HepG2 (cell line): ENCODE data around the gene CMIP. TPM values are rescaled to one million over a fixed set of nuclear protein-coding genes. Genes with fewer than 3 reads are reported as not detected.

ENCODE experiments used
- ATAC-seq: fragments of 200-7000 bp; cut with Tn5 transposase; 3 replicates; pipeline ENCODE4 v1.9.1; 2020; ENCODE audit warnings: mild to moderate bottlenecking, moderate library complexity
- BruUV-seq: library from RNA; stranded (reverse); fragments of 400-500 nt; replicated peaks from 2 replicates; lab custom pipeline; 2021; lab: Mats Ljungman, UMichigan
- CTCF ChIA-PET: fragments of 300-600 bp; formaldehyde crosslinking; extraction: SDS; loops from one replicate; lab custom pipeline; 2021; ENCODE audit warnings: low total read pairs, inconsistent platforms, low intra/inter-chr PET ratio; lab: Yijun Ruan, JAX
- POLR2A ChIA-PET: fragments of 350-600 bp; sonication (Branson Sonifier 250); formaldehyde crosslinking; loops from one replicate; lab custom pipeline; 2020; ENCODE audit warnings: antibody characterized with exemption, inconsistent platforms; lab: Yijun Ruan, JAX
- DNase-seq: peaks from one replicate; pipeline ENCODE4 v3.0.0-alpha.2; 2015; ENCODE audit warnings: low spot score
- FAIRE-seq: peaks from 3 replicates; lab custom pipeline; 2011; peaks lifted over from hg19 to GRCh38; lab: Jason Lieb, UNC
- H2AFZ ChIP-seq: one replicate; pipeline ENCODE4 v1.6.1; 2011; ENCODE audit warnings: low read length, inconsistent platforms
- H3K27ac ChIP-seq: fragments of 300-600 bp; 3 replicates; pipeline ENCODE4 v1.8.0; 2011; ENCODE audit warnings: mixed run types, mild to moderate bottlenecking, mixed read lengths, low read length, inconsistent platforms; ENCODE audit not compliant: insufficient read depth; ENCODE audit errors: extremely low read length
- H3K27me3 ChIP-seq, 2 experiments: fragments of 200-600 bp in 1 of 2; 2 replicates in 1 of 2; 3 replicates in 1 of 2; pipeline versions ENCODE4 v1.6.0 to v1.8.0; 2011; ENCODE audit warnings: low read length in 2 of 2, mild to moderate bottlenecking in 2 of 2, moderate library complexity in 2 of 2, inconsistent platforms in 1 of 2; ENCODE audit not compliant: insufficient read depth in 2 of 2, control insufficient read depth in 1 of 2
- H3K36me3 ChIP-seq, 2 experiments: fragments of 200-600 bp in 1 of 2; replicated peaks in 1 of 2; 2 replicates in 1 of 2; 3 replicates in 1 of 2; pipeline versions ENCODE4 v1.5.1 to v1.8.0; 2011; ENCODE audit warnings: low read length in 2 of 2, inconsistent platforms in 1 of 2; ENCODE audit not compliant: insufficient read depth in 2 of 2, control insufficient read depth in 1 of 2
- H3K4me1 ChIP-seq: 2 replicates; pipeline ENCODE4 v1.5.1; 2012; ENCODE audit warnings: low read length, inconsistent platforms; ENCODE audit not compliant: insufficient read depth
- H3K4me2 ChIP-seq: 2 replicates; pipeline ENCODE4 v1.6.0; 2011; ENCODE audit warnings: low read depth, low read length, inconsistent platforms
- H3K4me3 ChIP-seq, 3 experiments: fragments of 200-600 bp in 1 of 3; sonication (generic), shearing (Covaris generic) in 1 of 3; replicated peaks in 1 of 3; 2 replicates each; pipeline ENCODE4 v1.5.1; 2011 to 2016; ENCODE audit warnings: low read length in 3 of 3, inconsistent platforms in 2 of 3, low read depth in 2 of 3, mild to moderate bottlenecking in 2 of 3, control low read depth in 1 of 3, mixed read lengths in 1 of 3; ENCODE audit not compliant: insufficient read depth in 1 of 3
- H3K79me2 ChIP-seq: one replicate; pipeline ENCODE4 v1.6.1; 2011; ENCODE audit warnings: low read length, inconsistent platforms; ENCODE audit not compliant: insufficient read depth
- H3K9ac ChIP-seq: 2 replicates; pipeline ENCODE4 v1.6.0; 2011; ENCODE audit warnings: mild to moderate bottlenecking, low read depth, low read length, inconsistent platforms; ENCODE audit not compliant: insufficient read depth
- H3K9me3 ChIP-seq: 2 replicates; pipeline ENCODE4 v1.5.1; 2012; ENCODE audit warnings: mild to moderate bottlenecking, low read length
- H4K20me1 ChIP-seq: 2 replicates; pipeline ENCODE4 v1.6.0; 2011; ENCODE audit warnings: inconsistent platforms, mild to moderate bottlenecking, low read length, moderate library complexity; ENCODE audit not compliant: insufficient read depth
- KLF11 ChIP-seq: IDR thresholded peaks from 2 replicates; pipeline ENCODE4 v1.6.1; 2016; ENCODE audit warnings: missing compliant biosample characterization
- PHF21A ChIP-seq: sonication (generic); formaldehyde crosslinking; IDR thresholded peaks from 2 replicates; pipeline ENCODE4 v1.5.0; 2020; ENCODE audit warnings: mild to moderate bottlenecking, missing genetic modification reagents
- PRPF4 ChIP-seq: fragments of 200-400 bp; formaldehyde crosslinking; IDR thresholded peaks from 2 replicates; pipeline ENCODE4 v1.6.1; 2016; ENCODE audit warnings: low read length, low read depth; ENCODE audit not compliant: poor library complexity, severe bottlenecking
- SKI ChIP-seq: fragments of 450-650 bp; IDR thresholded peaks from one replicate; pipeline ENCODE4 v1.6.1; 2018; ENCODE audit warnings: mild to moderate bottlenecking; ENCODE audit not compliant: partially characterized antibody
- ZNF335 ChIP-seq: sonication (generic); formaldehyde crosslinking; IDR thresholded peaks from 2 replicates; pipeline ENCODE4 v1.4.0; 2020; ENCODE audit warnings: missing genetic modification reagents
- ZNF768 ChIP-seq: sonication (generic); formaldehyde crosslinking; IDR thresholded peaks from 2 replicates; pipeline ENCODE4 v1.4.0; 2020; ENCODE audit warnings: missing genetic modification reagents
- WGBS: methylation state at CpG from one replicate; pipeline ENCODE4 v1.1.6; 2017; ENCODE audit warnings: low lambda C conversion rate; 5-methylcytosine and 5-hydroxymethylcytosine counted together
- in situ Hi-C: cut with HindIII; loops from 2 replicates; pipeline ENCODE4 v1.10.0; 2017; ENCODE audit warnings: low pct_unique_long_range_greater_than_20kb; ENCODE audit not compliant: extremely low pct_ligation_motif_present
- intact Hi-C: fragments of 100-400 bp; cut with micrococcal nuclease; formaldehyde crosslinking; loops from one replicate; pipeline ENCODE4 v1.10.0; 2022; ENCODE audit not compliant: unreplicated experiment
- polyA plus RNA-seq, 8 experiments: library from polyadenylated mRNA; depleted of rRNA in 3 of 8; stranded (reverse) in 7 of 8; unstranded in 1 of 8; fragments of >200 nt; fragmentation: Illumina TruSeq in 4 of 8; extraction: Trizol in 4 of 8; gene quantifications; 2 replicates each; pipeline versions ENCODE4 v1.2.1 to v1.2.3, GENCODE V29; 2011 to 2016; ENCODE audit warnings: low read depth in 4 of 8, missing spikeins in 1 of 8, mixed read lengths in 1 of 8; ENCODE audit not compliant: insufficient read depth in 1 of 8
- total RNA-seq, 5 experiments: library from RNA; depleted of rRNA; stranded (reverse); fragments of >200 nt; fragmentation: Illumina TruSeq; extraction: Trizol; gene quantifications; 2 replicates each; pipeline ENCODE4 v1.2.3, GENCODE V29; 2016; ENCODE audit warnings: low read depth in 1 of 5
- TF ChIP-seq, protein P1 (sequence below): sonication (generic); formaldehyde crosslinking; IDR thresholded peaks from 2 replicates; pipeline ENCODE4 v1.5.1; 2020; ENCODE audit warnings: mild to moderate bottlenecking, missing genetic modification reagents, moderate library complexity
- TF ChIP-seq, protein P2 (sequence below): sonication (generic); formaldehyde crosslinking; IDR thresholded peaks from 2 replicates; pipeline ENCODE4 v1.4.0; 2020; ENCODE audit warnings: missing genetic modification reagents, borderline replicate concordance

The CMIP gene
- total and polyA plus RNA-seq, 2 of the 13 experiments (the other 11 are each of a cell fraction or from before 2014, with no cell fraction given) = 10.9 to 18.1 TPM

- Histone ChIP-seq H3K27ac (peak overlapping the region; percentile 4), H3K9me3 (no peaks in the 10 kb centered on the region), H3K4me2 (no peak overlapping the region), H3K9ac (no peak overlapping the region), H2AFZ (no peak overlapping the region), H3K36me3 (peaks cover 7 to 25% of the 10 kb centered on the region in 2 experiments), H3K79me2 (peaks cover 98% of the 10 kb centered on the region), H3K4me1 (peaks cover 78% of the 10 kb centered on the region), H3K4me3 (no peak overlapping the region), H4K20me1 (peaks cover 99% of the 10 kb centered on the region), H3K27me3 (no peaks in the 10 kb centered on the region)
- in situ Hi-C loops = no loop called here
- FAIRE-seq (no peak), DNase-seq (no peak), ATAC-seq (no peak)
- BruUV-seq = no TSS peak
- ChIA-PET CTCF (no interaction called here), POLR2A (no interaction called here)
- no peak for TF ChIP-seq SKI
- TF ChIP-seq PRPF4 = peak; percentile 25
- no peak for TF ChIP-seq KLF11 (CRISPR knock-in tag)
- TF ChIP-seq ZNF768 = 0 out of 2 replicates have a peak, but pooled peaks have one; percentile 12
- TF ChIP-seq PHF21A (CRISPR knock-in tag) = 0 out of 2 replicates have a peak, but pooled peaks have one; percentile 12
- TF ChIP-seq ZNF335 (CRISPR knock-in tag) = no peak
- TF ChIP-seq, protein P1, sequence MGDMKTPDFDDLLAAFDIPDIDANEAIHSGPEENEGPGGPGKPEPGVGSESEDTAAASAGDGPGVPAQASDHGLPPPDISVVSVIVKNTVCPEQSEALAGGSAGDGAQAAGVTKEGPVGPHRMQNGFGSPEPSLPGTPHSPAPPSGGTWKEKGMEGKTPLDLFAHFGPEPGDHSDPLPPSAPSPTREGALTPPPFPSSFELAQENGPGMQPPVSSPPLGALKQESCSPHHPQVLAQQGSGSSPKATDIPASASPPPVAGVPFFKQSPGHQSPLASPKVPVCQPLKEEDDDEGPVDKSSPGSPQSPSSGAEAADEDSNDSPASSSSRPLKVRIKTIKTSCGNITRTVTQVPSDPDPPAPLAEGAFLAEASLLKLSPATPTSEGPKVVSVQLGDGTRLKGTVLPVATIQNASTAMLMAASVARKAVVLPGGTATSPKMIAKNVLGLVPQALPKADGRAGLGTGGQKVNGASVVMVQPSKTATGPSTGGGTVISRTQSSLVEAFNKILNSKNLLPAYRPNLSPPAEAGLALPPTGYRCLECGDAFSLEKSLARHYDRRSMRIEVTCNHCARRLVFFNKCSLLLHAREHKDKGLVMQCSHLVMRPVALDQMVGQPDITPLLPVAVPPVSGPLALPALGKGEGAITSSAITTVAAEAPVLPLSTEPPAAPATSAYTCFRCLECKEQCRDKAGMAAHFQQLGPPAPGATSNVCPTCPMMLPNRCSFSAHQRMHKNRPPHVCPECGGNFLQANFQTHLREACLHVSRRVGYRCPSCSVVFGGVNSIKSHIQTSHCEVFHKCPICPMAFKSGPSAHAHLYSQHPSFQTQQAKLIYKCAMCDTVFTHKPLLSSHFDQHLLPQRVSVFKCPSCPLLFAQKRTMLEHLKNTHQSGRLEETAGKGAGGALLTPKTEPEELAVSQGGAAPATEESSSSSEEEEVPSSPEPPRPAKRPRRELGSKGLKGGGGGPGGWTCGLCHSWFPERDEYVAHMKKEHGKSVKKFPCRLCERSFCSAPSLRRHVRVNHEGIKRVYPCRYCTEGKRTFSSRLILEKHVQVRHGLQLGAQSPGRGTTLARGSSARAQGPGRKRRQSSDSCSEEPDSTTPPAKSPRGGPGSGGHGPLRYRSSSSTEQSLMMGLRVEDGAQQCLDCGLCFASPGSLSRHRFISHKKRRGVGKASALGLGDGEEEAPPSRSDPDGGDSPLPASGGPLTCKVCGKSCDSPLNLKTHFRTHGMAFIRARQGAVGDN = peak; percentile 30
- TF ChIP-seq, protein P2, sequence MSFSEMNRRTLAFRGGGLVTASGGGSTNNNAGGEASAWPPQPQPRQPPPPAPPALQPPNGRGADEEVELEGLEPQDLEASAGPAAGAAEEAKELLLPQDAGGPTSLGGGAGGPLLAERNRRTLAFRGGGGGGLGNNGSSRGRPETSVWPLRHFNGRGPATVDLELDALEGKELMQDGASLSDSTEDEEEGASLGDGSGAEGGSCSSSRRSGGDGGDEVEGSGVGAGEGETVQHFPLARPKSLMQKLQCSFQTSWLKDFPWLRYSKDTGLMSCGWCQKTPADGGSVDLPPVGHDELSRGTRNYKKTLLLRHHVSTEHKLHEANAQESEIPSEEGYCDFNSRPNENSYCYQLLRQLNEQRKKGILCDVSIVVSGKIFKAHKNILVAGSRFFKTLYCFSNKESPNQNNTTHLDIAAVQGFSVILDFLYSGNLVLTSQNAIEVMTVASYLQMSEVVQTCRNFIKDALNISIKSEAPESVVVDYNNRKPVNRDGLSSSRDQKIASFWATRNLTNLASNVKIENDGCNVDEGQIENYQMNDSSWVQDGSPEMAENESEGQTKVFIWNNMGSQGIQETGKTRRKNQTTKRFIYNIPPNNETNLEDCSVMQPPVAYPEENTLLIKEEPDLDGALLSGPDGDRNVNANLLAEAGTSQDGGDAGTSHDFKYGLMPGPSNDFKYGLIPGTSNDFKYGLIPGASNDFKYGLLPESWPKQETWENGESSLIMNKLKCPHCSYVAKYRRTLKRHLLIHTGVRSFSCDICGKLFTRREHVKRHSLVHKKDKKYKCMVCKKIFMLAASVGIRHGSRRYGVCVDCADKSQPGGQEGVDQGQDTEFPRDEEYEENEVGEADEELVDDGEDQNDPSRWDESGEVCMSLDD (CRISPR knock-in tag) = no peak
- WGBS = 91% methylated on average over 15 of the region's 18 CpGs
- intact Hi-C loops = no loop called here
Observed at GRCh38 chr16:81570151-81570846, 125.7 kb downstream of the CMIP start.
